Stimulated activated CD8-positive, alpha-beta memory T cell treated with anti-CD3 and anti-CD28 coated beads, Interleukin-7, amount 100 ng/mL, for 4 hours (primary cell): ENCODE results near the gene PBX3.

ENCODE experiments used
- DNase-seq, 2 donors: peaks; one replicate each; pipeline ENCODE4 v3.0.0-alpha.2; 2020; ENCODE audit warnings: low read depth in 2 of 2

The PBX3 gene

GRCh38 chr9:125995006-125995405 is 247.8 kb downstream of the PBX3 start:
- no peak for DNase-seq

- DNase-seq: no peak
Observed at GRCh38 chr9:125995706-125996105, 248.5 kb downstream of the PBX3 start.

- DNase-seq: no peak
Observed at GRCh38 chr9:125996791-125997190, 249.6 kb downstream of the PBX3 start.

- no peak for DNase-seq
Observed at GRCh38 chr9:125997196-125997823, 250.1 kb downstream of the PBX3 start.

DNA sequence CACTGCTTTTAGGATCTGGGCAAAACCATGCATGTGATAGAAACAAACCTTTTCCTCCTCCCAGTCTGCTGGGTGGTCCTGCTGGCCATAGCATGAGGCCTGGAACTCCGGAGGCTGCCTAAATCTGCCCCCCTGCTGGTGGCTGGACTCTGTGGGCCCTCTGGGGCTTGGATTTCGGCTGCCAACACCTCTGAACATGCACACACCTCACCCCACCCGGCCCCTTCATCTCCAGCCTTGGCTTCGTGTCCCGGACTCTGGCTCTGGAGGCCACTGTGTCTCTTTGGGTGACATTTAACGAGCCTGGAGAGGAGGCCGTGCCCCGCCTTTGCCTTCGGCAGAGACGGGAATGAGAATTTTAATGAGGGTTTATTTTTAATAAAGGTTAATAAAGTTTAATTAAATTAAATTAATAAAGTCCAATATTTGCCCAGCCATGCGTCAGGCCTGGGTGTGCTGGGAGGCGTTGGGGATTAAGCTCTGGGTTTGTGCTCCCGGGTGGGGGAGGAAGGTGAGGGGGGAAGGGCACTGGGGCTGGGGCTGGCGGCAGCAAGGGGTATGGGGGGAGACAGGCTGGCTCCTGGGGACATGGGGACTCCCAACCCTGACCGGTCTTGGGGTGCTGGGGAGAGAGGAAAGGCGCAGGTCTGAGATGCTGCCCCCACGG is 251.8 kb downstream of the PBX3 start:
- no peak for DNase-seq

DNA sequence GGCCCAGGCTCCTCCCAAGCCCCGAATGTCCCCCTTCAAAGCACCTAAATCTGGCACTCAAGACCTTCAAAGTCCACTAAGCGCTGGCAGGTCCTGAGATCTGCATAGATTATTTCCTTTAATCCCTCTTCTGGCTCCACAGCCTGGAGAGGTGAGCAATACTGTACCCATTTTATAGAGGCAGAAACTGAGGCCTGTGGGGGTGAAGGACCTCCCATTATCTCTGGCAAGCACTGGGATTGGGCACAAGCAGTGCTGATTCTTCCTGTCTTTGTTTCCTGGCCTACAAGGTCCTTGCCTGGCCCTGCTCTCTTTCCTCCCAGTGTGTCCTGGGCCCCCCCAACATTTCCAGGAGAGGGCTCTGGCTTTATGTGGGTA is 252.3 kb downstream of the PBX3 start:
- no peak for DNase-seq

- DNase-seq: no peak
Observed at GRCh38 chr9:126000256-126000655, 253.1 kb downstream of the PBX3 start.

DNA sequence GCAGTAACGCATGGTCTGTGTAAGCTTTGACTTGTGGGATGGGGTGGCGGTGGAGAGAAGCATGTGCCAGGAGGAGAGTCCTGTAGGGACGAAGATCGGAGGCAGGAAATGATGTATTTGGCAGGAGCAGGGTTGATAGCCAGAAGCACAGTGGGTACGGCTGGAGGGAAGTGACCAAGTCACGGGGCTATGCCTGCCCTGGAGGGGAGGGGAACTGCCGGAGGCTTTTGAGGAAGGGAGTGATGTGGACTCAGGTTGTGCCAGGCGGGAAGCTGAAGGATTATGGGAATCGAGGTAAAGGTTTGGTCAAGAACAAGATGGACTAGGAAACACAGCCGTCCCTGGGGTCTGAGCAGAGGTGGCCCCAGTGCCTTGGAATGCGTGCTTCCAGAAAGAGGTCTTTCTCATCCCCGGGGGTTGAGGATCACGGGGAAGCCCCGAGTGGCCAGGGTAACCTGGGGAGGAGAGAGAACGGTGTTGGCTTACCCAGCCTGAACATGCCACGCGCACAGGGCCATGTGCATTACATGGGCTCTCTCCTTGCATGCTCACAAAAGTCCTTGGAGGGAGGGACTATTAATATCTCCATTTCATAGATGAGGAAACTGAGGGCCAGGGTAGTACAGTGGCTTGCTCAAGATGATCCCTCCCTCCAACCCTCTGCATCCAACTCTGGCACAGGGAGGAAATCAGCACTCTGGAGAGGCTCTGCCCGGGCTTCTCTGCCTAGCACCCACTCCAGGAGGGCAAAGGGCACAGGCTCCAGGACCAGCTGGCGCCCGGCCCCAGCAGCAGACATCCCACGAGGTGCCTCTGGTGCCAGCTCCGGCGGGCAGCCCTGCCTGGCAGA is 253.8 kb downstream of the PBX3 start:
- DNase-seq: no peak

DNA sequence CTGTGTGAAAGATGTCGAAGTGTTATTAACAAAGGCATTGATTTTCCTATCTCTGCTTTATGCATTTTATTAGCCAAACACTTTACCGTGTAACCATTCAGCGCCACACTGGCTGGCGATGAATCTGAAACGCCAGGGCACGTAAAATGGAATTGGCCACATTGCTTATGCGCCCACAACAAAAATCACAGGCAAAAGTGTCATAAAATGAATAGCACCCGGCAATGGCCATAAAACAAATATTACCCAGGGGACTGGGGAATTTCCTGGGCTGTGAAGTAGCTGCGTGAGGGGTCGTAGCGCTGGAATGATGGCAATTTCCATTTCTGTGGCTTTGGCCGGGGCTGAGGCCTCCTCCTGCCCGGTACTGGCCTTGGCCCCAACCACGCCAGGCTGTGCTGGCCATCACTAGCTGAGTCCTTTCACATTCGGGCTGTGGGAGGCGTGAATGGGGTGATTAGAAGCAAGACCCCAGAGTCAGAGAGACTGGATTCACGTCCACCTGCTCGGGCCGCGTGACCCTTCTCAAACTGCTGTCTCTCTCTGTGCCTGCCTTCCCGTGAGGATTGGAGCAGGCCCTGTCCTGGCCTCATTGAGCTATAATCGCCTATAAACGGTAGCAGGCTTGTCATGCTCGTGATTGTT is 254.5 kb downstream of the PBX3 start:
- DNase-seq: no peak

DNA sequence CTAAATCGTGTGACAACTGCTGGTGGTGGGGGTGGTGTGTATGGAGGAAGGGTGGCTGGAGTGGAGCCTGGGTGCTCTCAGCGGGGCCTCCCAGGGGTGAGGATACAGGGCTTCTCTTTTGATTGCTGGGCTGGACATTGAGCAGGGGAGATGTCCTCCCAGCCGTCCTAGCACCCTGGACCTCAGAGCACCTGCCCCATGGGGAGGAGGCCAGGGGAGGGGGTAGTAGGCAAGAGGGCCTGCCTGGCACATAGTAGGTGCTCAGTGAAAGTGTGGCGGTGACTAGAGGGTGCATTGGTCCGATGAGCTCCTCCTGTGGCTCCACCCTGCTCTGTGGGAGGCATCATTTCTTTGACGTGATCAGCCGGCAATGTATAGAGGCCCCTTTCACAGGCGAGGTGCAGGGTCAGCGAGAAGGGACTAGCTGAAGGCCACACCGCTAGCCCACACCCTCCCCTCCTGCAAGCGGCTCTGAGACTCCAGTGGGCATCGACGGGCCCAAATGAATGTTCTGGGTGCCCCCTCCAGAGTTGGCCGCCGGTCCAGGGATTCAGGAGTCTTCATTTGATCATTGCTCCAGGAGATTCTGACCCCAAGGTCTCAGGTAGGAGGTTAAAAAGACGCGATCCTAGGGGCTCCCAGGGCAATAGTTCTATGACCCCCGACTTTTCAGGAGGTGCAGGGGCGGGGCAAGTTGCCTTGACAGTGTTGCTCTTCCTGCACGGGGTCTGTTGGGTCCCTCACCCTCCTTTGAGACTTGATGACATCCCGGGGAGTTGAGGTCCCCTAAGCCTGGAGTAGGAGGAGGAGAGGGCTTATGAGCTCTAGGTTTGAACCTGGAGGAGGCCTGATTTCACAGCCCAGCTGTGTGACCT is 255.5 kb downstream of the PBX3 start:
- DNase-seq: no peak

- no peak for DNase-seq
Observed at GRCh38 chr9:126009047-126009446, 261.9 kb downstream of the PBX3 start.

GRCh38 chr9:126014726-126015125 is 267.6 kb downstream of the PBX3 start:
- no peak for DNase-seq

- no peak for DNase-seq
Observed at GRCh38 chr9:126015424-126015823, 268.3 kb downstream of the PBX3 start.

DNA sequence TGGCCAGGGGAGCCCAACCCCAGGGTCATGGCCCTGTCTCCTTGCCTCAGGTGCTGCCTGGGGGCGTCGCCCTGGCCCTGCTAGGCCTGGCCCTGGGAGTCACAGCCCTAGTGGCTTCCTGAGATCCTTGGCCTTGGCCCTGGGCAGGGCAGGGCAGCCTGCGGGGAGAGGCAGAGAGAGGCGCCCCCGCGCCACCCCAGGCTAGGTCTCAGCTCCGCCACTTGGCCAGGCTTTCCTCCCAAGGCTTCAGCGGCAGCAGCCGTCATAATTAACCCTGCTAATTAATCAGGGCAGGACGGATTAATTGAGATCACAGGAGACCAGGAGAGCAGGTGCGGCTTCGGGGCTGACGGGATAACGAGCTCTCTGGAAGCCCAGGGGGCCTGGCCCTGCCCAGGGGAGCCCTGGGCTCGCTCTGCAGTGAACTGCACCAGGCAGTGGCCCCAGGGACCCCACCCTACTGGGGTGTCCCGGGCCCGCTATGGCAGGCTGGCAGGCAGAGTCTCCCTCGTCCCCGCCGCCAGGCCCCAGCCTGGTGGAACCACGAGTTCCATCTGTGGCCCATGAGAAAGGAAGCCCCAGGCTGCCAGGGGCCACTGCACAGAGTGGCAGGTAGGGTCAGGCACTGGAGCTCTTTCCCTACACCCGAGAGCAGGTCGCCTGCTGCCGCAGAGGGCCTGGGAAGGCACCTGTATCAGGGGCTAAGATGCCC is 269.6 kb downstream of the PBX3 start:
- no peak for DNase-seq
